Neural crest cell (in vitro differentiated cells): ENCODE results near the gene SCAMP2. TPM values are rescaled to one million over a fixed set of nuclear protein-coding genes. Genes with fewer than 3 reads are reported as not detected.
"Not testable (repeated sequence)": the region's sequence is repeated elsewhere in the genome, so short reads cannot be mapped to it uniquely, and the experiment has no call there.

Experiments used
- DNase-seq: peaks from one replicate; pipeline ENCODE4 v3.0.0; 2021; ENCODE audit warnings: low read depth, mixed read lengths, low spot score
- H3K27ac Mint-ChIP-seq: one replicate; pipeline ENCODE4 v1.8.0; 2021; ENCODE audit warnings: mild to moderate bottlenecking, mixed read lengths; ENCODE audit not compliant: unreplicated experiment
- H3K27me3 Mint-ChIP-seq: 2 replicates; pipeline ENCODE4 v1.8.0; 2021; ENCODE audit warnings: low read depth, mild to moderate bottlenecking, mixed read lengths
- H3K36me3 Mint-ChIP-seq: 2 replicates; pipeline ENCODE4 v1.8.0; 2021; ENCODE audit warnings: low read depth, mild to moderate bottlenecking, mixed read lengths
- H3K4me1 Mint-ChIP-seq: 2 replicates; pipeline ENCODE4 v1.8.0; 2021; ENCODE audit warnings: mixed read lengths
- H3K4me3 Mint-ChIP-seq: one replicate; pipeline ENCODE4 v1.8.0; 2021; ENCODE audit warnings: mild to moderate bottlenecking, mixed read lengths
- H3K9me3 Mint-ChIP-seq: 2 replicates; pipeline ENCODE4 v1.8.0; 2021; ENCODE audit warnings: mixed read lengths
- CTCF ChIP-seq: fragments of 200-600 bp; sonication (generic); conservative IDR thresholded peaks from 2 replicates; pipeline ENCODE4 v1.5.0; 2021; ENCODE audit warnings: antibody characterized with exemption, mild to moderate bottlenecking
- total RNA-seq: library from RNA; stranded (reverse); gene quantifications from 2 replicates; pipeline ENCODE4 v1.2.1, GENCODE V29; 2021

Gene SCAMP2
- total RNA-seq, 1 donor from 2014 or later: 40.4 TPM

GRCh38 chr15:74889883-74890664 is 16.9 kb upstream of the SCAMP2 start, which contains the start of gene MPI:
MPI (plus strand) TSS chr15:74890042; CDS start chr15:74890074, 32 bp downstream.
- peaks cover 22% of the 10 kb centered on the region for H3K4me1 Mint-ChIP-seq
- H3K36me3 Mint-ChIP-seq: peaks cover 4% of the 10 kb centered on the region
- TF ChIP-seq CTCF: no peak
- peak; percentile 81 for DNase-seq
- no peaks in the 10 kb centered on the region for H3K27me3 Mint-ChIP-seq
- no peaks in the 10 kb centered on the region for H3K9me3 Mint-ChIP-seq
- H3K27ac Mint-ChIP-seq: peak within 1 kb of the TSS; percentile 85
- peak within 1 kb of the TSS; percentile 90 for H3K4me3 Mint-ChIP-seq

- DNase-seq: peak; percentile 29
- H3K27me3 Mint-ChIP-seq: no peaks in the 10 kb centered on the region
- H3K9me3 Mint-ChIP-seq: no peaks in the 10 kb centered on the region
- peak overlapping the region; percentile 90 for H3K4me3 Mint-ChIP-seq
- peaks cover 22% of the 10 kb centered on the region for H3K4me1 Mint-ChIP-seq
- no peak for TF ChIP-seq CTCF
- peaks cover 4% of the 10 kb centered on the region for H3K36me3 Mint-ChIP-seq
- peak overlapping the region; percentile 85 for H3K27ac Mint-ChIP-seq
Measured at GRCh38 chr15:74889390-74889882, 16.3 kb upstream of the SCAMP2 start.

- no peak for DNase-seq
- Mint-ChIP-seq H3K4me3 (peak overlapping the region; percentile 90), H3K36me3 (peaks cover 4% of the 10 kb centered on the region)
Measured at GRCh38 chr15:74888716-74889115, 15.6 kb upstream of the SCAMP2 start.

GRCh38 chr15:74887537-74888193 is 14.5 kb upstream of the SCAMP2 start:
- not testable (repeated sequence) for H3K27ac Mint-ChIP-seq, H3K4me3 Mint-ChIP-seq, H3K36me3 Mint-ChIP-seq, H3K27me3 Mint-ChIP-seq, H3K9me3 Mint-ChIP-seq, DNase-seq
- H3K4me1 Mint-ChIP-seq: peaks cover 22% of the 10 kb centered on the region

More at GRCh38 chr15:74888716-74889115, 15.6 kb upstream of the SCAMP2 start:
- peaks cover 22% of the 10 kb centered on the region for H3K4me1 Mint-ChIP-seq
- no peaks in the 10 kb centered on the region for H3K9me3 Mint-ChIP-seq
- H3K27me3 Mint-ChIP-seq: no peaks in the 10 kb centered on the region
- TF ChIP-seq CTCF: no peak
- no peak overlapping the region for H3K27ac Mint-ChIP-seq

GRCh38 chr15:74885461-74885860 is 12.3 kb upstream of the SCAMP2 start:
- peaks cover 17% of the 10 kb centered on the region for H3K4me1 Mint-ChIP-seq
- no peak for DNase-seq
- no peaks in the 10 kb centered on the region for H3K27me3 Mint-ChIP-seq
- TF ChIP-seq CTCF: no peak
- peaks cover 4% of the 10 kb centered on the region for H3K9me3 Mint-ChIP-seq
- no peak overlapping the region for H3K4me3 Mint-ChIP-seq
- H3K36me3 Mint-ChIP-seq: no peaks in the 10 kb centered on the region
- H3K27ac Mint-ChIP-seq: no peak overlapping the region
